Measurements from ENCODE around the gene FHL5.
"Not testable (repeated sequence)": the region's sequence is repeated elsewhere in the genome, so short reads cannot be mapped to it uniquely, and the experiment has no call there.

Gene FHL5, protein sequence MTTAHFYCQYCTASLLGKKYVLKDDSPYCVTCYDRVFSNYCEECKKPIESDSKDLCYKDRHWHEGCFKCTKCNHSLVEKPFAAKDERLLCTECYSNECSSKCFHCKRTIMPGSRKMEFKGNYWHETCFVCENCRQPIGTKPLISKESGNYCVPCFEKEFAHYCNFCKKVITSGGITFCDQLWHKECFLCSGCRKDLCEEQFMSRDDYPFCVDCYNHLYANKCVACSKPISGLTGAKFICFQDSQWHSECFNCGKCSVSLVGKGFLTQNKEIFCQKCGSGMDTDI

GRCh38 chr6:96562886-96563285 lies at the start of gene FHL5:
FHL5 (plus strand) TSS chr6:96563128; CDS start chr6:96603614, 40,486 bp downstream.
- peak; percentile 3 for DNase-seq (ENCODE audit: low read depth)

DNA sequence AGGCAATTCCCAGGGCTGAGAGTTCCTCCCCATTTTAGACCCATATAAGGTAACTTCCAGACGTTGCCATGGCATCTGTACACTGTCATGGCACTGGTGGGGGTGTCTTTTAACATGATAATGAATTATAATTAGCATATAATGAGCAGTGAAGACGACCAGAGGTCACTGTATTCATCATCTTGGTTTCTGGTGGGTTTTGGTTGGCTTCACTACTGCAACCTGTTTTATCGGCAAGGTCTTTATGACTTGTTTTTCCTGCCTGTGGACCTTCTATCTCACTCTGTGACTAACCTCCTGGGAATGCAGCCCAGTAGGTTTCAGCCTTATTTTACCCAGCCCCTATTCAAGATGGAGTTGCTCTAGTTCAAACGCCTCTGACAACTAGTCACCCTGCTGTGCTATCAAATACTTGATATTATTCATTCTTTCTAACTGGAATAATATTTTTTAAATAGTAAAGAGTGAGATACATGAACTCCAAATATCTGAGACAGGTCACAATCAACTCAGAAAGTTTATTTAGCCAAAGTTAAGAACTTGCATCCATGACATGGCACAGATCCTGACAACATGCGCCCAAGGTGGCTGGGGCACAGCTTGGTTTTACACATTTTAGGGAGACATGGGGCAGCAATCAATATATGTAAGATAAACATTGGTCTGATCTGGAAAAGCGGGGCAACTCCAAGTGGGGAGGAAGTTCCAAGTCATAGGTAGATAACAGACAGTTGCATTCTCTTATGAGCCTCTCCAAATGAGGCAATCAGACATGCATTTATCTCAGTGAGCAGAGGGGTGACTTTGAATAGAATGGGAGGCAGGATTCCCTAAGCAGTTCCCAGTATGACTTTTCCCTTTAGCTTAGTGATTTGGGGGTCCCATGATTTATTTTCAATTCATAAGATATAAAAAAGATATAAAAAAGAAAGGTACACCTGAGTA lies 42.5 kb upstream of the FHL5 start:
- DNase-seq (ENCODE audit: low read depth) = peak; percentile 63

DNA sequence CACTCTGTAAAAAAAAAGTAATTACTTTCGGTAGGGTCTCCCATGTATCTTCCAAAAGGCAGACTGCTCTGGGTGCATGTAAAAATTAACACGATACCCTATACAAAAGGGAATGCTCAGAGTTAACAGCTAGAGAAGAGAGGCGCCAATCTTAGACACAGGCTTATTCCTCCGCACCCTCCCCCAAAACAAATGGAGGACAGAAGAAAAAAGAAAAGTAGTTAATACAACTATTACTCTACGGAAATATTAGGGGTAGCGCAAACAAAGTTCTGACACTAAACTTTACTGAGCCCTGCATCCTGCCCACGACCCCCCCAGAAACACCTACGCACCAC lies 41.7 kb upstream of the FHL5 start:
- no peak for DNase-seq (ENCODE audit: low read depth)

- peak; percentile 89 for DNase-seq (ENCODE audit: low read depth)
These were observed 41.1 kb upstream of the FHL5 start, which contains the start of gene UFL1 for GRCh38 chr6:96521644-96522464. UFL1 (plus strand) TSS chr6:96521806; CDS start chr6:96521874, 68 bp downstream.

DNA sequence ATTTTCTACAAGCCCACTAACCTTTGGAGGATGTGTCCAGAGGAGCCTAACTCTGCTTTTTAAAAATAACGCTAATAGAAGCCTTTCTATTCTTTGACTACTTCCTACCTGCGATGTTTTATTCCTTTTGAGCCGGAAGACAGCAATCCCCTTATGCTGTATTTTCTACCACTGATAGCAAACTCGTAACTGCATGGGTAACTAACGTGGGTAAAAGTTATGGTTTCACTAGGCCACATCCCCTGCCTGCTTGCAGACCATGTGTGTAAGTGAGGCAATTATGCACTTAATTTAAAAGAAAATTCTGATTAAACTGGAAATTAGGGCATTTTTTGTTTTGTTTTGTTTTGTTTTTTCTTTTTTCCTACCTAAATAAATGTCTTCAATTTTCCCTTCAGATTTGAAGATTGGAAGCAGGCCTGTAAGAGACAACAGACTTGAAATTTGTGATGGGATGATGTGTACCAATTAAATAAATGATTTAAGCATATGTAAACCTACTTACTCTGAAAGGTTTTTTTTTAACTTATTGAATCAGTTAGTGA lies 40.4 kb upstream of the FHL5 start:
- peak; percentile 27 for DNase-seq (ENCODE audit: low read depth)

GRCh38 chr6:96528193-96528592 lies 34.7 kb upstream of the FHL5 start:
- DNase-seq (ENCODE audit: low read depth) = peak; percentile 11

GRCh38 chr6:96532399-96532798 lies 30.5 kb upstream of the FHL5 start:
- no peak for DNase-seq (ENCODE audit: low read depth)

- DNase-seq (ENCODE audit: low read depth) = no peak
These were observed 25.2 kb upstream of the FHL5 start for GRCh38 chr6:96537726-96538125.

DNA sequence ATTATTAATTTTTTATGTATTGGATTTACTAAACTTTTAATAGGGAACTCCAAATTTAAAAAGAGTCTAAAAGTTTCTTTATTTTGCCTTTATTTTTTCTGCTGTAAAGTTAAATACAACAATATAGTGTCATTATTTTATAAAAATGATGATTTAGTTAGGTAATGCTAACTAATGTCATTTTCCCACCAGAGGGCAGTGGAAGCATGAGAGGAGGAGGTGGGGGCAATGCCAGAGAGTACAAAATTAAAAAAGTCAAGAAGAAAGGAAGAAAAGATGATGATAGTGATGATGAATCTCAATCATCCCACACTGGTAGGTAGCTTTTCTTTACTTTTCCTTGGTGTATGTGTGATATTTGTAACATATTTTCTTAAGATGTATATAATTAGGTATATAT lies 20.2 kb upstream of the FHL5 start:
- no peak for DNase-seq (ENCODE audit: low read depth)

GRCh38 chr6:96545882-96546281 lies 17.0 kb upstream of the FHL5 start:
- DNase-seq (ENCODE audit: low read depth) = no peak

- DNase-seq (ENCODE audit: low read depth) = no peak
These were observed 15.3 kb upstream of the FHL5 start for GRCh38 chr6:96547654-96548053.

GRCh38 chr6:96554558-96554957 lies 8.4 kb upstream of the FHL5 start:
- no peak for DNase-seq (ENCODE audit: low read depth)

DNA sequence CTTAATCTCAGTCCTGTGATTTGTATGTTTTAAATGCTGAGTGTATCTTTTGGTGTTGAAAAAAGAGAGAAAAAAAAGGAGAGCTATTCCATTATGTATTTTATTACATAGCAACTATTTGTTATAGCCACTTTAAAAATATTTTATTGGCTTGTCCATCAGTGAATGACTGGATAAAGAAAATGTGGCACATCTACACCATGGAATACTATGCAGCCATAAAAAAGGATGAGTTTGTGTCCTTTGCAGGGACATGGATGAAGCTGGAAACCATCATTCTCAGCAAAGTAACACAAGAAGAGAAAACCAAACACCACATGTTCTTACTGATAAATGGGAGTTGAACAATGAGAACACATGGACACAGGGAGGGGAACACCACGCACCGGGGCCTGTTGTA lies 3.2 kb upstream of the FHL5 start:
- not testable (repeated sequence) for DNase-seq (ENCODE audit: low read depth)

GRCh38 chr6:96563853-96564252 lies 925 bp downstream of the FHL5 start:
- DNase-seq (ENCODE audit: low read depth) = no peak

DNA sequence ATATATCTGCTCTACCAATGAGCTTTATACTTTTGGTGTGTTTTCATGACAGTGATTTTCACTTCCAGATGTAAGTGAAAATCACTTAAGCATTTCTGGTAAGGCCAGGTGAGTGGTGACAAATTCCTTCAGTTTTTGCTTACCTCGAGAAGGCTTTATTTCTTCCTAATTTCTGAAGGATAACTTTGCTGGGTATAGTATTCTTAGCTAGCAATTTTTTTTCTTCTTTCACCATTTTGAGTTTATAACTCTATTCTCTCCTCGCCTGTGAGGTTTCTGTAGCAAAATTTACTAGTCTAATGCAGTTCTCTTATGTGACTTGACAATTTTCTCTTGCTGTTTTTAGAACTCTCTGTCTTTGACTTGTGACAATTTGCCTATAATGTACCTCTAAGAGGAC lies 7.1 kb downstream of the FHL5 start:
- no peak for DNase-seq (ENCODE audit: low read depth)

DNA sequence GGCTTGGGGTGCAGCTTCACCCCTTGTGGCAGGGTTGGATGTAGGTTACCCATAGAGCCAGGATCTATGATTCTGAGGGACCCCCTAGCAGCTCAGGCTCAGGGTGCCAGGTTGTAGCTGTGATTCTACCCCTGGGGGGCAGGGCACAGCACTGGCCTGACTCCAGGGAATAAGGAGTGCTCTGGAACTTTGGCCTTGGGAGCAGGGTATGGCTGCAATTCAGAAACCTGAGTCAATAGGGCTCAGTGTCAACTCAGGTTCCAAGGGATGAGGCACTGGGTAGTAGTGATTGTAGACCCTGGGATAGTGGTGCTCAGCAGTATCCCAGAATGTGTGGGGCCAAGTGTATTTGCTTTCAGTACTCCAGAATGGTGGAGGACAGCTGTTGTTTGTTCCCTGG lies 8.6 kb downstream of the FHL5 start:
- DNase-seq (ENCODE audit: low read depth) = no peak

DNA sequence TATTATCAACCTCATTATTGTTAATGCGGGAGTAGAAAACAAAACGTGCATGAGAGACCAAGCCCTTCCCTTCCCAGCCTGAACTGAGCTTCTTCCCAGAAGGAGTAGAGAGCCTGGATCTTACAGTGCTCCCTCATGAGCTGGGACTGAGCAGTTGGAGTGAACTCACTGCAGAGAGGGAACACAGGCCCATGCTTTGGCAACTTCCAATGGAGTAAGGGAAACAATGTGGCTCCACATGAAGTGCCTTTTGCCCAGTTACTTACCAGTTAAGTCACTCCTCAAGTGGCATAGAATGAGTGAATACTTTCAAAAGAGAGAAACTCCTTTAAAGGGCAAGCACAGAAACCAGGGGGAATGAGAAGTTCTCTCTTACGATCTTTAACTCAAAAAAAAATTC lies 12.4 kb downstream of the FHL5 start:
- DNase-seq (ENCODE audit: low read depth) = no peak

GRCh38 chr6:96576221-96576620 lies 13.3 kb downstream of the FHL5 start:
- no peak for DNase-seq (ENCODE audit: low read depth)

- peak; percentile 8 for DNase-seq (ENCODE audit: low read depth)
These were observed 19.1 kb downstream of the FHL5 start for GRCh38 chr6:96582021-96582420.

- DNase-seq (ENCODE audit: low read depth) = no peak
These were observed 19.5 kb downstream of the FHL5 start for GRCh38 chr6:96582436-96582835.

GRCh38 chr6:96604420-96604819 lies 41.5 kb downstream of the FHL5 start:
- DNase-seq (ENCODE audit: low read depth) = no peak

DNA sequence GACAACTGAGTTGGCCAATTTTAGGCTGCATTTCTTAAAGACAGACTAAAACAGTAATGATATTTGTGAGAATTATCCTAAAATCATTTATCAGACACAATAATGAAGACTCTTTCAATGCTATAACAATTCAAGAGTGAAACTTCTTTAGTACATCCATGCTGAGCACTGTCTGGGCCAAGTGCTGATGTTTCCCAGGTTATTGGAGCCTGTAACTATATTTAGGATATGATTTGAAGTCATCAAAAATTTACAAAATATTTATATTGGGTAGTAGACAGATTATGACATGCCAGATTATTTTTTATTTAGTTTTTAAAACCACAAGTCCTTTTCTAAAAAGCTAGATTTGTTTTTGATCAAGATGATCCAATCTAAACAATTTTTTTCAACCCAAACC lies 45.1 kb downstream of the FHL5 start:
- DNase-seq (ENCODE audit: low read depth) = no peak

Measured in amniotic epithelial cell (primary cell).